Epithelial cell of proximal tubule (primary cell): Measurements from ENCODE around the gene KLF4. TPM values are rescaled to one million over a fixed set of nuclear protein-coding genes. Genes with fewer than 3 reads are reported as not detected.
"Not testable (repeated sequence)": the region's sequence is repeated elsewhere in the genome, so short reads cannot be mapped to it uniquely, and the experiment has no call there.

Experiments used
- DNase-seq: peaks from one replicate; pipeline ENCODE4 v3.0.0-alpha.2; 2011; ENCODE audit warnings: low read depth
- H3K4me3 ChIP-seq: 2 replicates; pipeline ENCODE4 v1.5.1; 2011; ENCODE audit warnings: low read depth, mild to moderate bottlenecking, low read length
- CTCF ChIP-seq: conservative IDR thresholded peaks from 2 replicates; pipeline ENCODE4 v1.5.1; 2012; ENCODE audit warnings: low read depth, mild to moderate bottlenecking, low read length
- total RNA-seq: library from RNA; depleted of rRNA; stranded (reverse); fragments of >200 nt; gene quantifications from 2 replicates; pipeline ENCODE4 v1.2.3, GENCODE V29; 2015

The KLF4 gene
- total RNA-seq, 1 donor from 2014 or later, result 7.4 TPM

GRCh38 chr9:107520186-107520585 lies 30.6 kb upstream of the KLF4 start:
- no peak for DNase-seq
- TF ChIP-seq CTCF, result no peak
- no peak overlapping the region for H3K4me3 ChIP-seq

GRCh38 chr9:107518037-107518807 lies 28.7 kb upstream of the KLF4 start:
- no peak for TF ChIP-seq CTCF
- no peak for DNase-seq
- no peak overlapping the region for H3K4me3 ChIP-seq

- TF ChIP-seq CTCF, result no peak
Measured at GRCh38 chr9:107513464-107514100, 24.0 kb upstream of the KLF4 start.

GRCh38 chr9:107504585-107505455 lies 15.3 kb upstream of the KLF4 start:
- TF ChIP-seq CTCF, result no peak
- H3K4me3 ChIP-seq, result no peak overlapping the region
- DNase-seq, result peak; percentile 54

More at GRCh38 chr9:107513464-107514100, 24.0 kb upstream of the KLF4 start:
- no peak overlapping the region for H3K4me3 ChIP-seq
- DNase-seq, result no peak

- TF ChIP-seq CTCF, result no peak
- H3K4me3 ChIP-seq, result no peak overlapping the region
- no peak for DNase-seq
Measured at GRCh38 chr9:107502464-107502863, 12.9 kb upstream of the KLF4 start.

GRCh38 chr9:107500421-107501200 lies 11.0 kb upstream of the KLF4 start:
- not testable (repeated sequence) for H3K4me3 ChIP-seq, DNase-seq
